Measurements from ENCODE around the gene MED29.

DNA sequence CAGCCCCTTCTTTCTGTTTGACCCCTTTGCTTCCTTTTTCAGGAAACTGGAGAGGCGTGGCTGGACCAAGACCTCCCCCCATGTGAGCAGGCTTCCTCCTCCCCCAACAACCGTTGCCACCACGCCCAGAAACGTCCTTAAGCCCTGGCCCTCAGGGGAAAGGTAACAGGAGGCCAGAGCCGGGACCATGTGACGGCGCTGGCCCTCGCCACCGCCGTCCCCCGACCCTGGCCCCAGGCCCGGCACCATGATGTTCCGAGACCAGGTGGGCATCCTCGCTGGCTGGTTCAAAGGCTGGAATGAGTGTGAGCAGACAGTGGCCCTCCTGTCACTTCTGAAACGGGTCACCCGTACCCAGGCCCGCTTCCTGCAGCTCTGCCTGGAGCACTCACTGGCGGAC, 34.5 kb upstream of the MED29 start:
- TF ChIP-seq, protein P1, sequence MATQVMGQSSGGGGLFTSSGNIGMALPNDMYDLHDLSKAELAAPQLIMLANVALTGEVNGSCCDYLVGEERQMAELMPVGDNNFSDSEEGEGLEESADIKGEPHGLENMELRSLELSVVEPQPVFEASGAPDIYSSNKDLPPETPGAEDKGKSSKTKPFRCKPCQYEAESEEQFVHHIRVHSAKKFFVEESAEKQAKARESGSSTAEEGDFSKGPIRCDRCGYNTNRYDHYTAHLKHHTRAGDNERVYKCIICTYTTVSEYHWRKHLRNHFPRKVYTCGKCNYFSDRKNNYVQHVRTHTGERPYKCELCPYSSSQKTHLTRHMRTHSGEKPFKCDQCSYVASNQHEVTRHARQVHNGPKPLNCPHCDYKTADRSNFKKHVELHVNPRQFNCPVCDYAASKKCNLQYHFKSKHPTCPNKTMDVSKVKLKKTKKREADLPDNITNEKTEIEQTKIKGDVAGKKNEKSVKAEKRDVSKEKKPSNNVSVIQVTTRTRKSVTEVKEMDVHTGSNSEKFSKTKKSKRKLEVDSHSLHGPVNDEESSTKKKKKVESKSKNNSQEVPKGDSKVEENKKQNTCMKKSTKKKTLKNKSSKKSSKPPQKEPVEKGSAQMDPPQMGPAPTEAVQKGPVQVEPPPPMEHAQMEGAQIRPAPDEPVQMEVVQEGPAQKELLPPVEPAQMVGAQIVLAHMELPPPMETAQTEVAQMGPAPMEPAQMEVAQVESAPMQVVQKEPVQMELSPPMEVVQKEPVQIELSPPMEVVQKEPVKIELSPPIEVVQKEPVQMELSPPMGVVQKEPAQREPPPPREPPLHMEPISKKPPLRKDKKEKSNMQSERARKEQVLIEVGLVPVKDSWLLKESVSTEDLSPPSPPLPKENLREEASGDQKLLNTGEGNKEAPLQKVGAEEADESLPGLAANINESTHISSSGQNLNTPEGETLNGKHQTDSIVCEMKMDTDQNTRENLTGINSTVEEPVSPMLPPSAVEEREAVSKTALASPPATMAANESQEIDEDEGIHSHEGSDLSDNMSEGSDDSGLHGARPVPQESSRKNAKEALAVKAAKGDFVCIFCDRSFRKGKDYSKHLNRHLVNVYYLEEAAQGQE (IDR thresholded peaks at IDR 0.05; ENCODE audit: low read depth): no peak
- no peak for TF ChIP-seq ZBTB7A (IDR thresholded peaks at IDR 0.05; ENCODE audit: low read depth)
- no peak for TF ChIP-seq TAF1 (IDR thresholded peaks at IDR 0.05; ENCODE audit: low read depth)
- TF ChIP-seq CREB1 (IDR thresholded peaks at IDR 0.05; ENCODE audit: low read depth): no peak
- TF ChIP-seq RAD21 (IDR thresholded peaks at IDR 0.05; ENCODE audit: low read depth): no peak

Measured in Ishikawa (cell line).